Heart left ventricle (tissue), 13 donors: ENCODE results near the gene OR9Q1.

Experiments
- POLR2A ChIP-seq, 2 donors: fragments of 450-650 bp; IDR thresholded peaks; one replicate each; pipeline ENCODE4 v1.6.1; 2017; ENCODE audit warnings: antibody characterized with exemption in 2 of 2, mild to moderate bottlenecking in 2 of 2, moderate library complexity in 2 of 2
- TF ChIP-seq, protein P1 (sequence below), 12 donors: fragments of 200-600 bp; sonication (generic) in 4 of 12; IDR thresholded peaks; one replicate each; pipeline versions ENCODE4 v1.5.0 to v1.8.0; 2018 to 2022; ENCODE audit warnings: antibody characterized with exemption in 12 of 12, mild to moderate bottlenecking in 5 of 12
- donor health status: ischemic (EF 13 %, LVEDD 7.1; RV severe dilation, severe dysfunction).
- donor health status: DM: no; HTN: yes; CAD: no.
- donor health status: DM: no; HTN: no; CAD: no.
- donor health status: ischemic (EF 25% LVEDD 6.9; RV normal size, moderate dysfunction).
- donor health status: ischemic (EF 25% LVEDD 5.7; RV mildly dilated, moderate dysfunction).
- donor health status: ischemic (EF 35%, LVEDD 5.7; RV mildly dilated, moderate dysfunction).
- donor health status: nonischemic (EF 11% LVEDD 7.7; RV severe dilation, severe dysfunction).
- donor health status: DM: yes; HTN: yes; CAD: no.
- donor health status: PGD.
- donor health status: ischemic (EF 29% LVEDD 5.4; RV normal size, mild dysfunction).
- donor health status: nonischemic (EF 23%, LVEDD 6.1; RV moderate dilation, normal function).

DNA sequence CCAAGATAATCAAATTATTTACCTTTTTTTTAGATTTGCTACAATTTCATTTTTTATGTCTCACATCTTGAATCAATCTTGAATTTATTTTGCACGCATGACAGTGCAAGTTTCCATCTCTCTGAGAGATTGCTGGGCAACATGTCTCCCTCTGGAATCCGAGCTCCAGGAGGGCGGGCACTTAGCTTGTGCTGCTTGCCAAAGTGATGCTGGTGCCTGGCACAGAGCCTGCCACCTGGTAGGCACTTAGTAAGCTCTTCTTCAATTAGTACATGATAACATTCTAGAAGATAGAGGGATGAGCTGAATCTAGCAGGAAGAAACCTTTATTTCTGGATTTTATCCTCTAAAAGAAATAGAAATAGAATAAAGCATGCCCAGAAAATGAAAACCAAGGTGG is 129.1 kb downstream of the OR9Q1 start:
- TF ChIP-seq, protein P1, sequence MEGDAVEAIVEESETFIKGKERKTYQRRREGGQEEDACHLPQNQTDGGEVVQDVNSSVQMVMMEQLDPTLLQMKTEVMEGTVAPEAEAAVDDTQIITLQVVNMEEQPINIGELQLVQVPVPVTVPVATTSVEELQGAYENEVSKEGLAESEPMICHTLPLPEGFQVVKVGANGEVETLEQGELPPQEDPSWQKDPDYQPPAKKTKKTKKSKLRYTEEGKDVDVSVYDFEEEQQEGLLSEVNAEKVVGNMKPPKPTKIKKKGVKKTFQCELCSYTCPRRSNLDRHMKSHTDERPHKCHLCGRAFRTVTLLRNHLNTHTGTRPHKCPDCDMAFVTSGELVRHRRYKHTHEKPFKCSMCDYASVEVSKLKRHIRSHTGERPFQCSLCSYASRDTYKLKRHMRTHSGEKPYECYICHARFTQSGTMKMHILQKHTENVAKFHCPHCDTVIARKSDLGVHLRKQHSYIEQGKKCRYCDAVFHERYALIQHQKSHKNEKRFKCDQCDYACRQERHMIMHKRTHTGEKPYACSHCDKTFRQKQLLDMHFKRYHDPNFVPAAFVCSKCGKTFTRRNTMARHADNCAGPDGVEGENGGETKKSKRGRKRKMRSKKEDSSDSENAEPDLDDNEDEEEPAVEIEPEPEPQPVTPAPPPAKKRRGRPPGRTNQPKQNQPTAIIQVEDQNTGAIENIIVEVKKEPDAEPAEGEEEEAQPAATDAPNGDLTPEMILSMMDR (IDR thresholded peaks at IDR 0.05), result no peak
- no peak for TF ChIP-seq POLR2A (IDR thresholded peaks at IDR 0.05)
